NCI-H2029 treated with DMSO at 0.1 percent for 48 hours (cell line): Measurements from ENCODE around the gene HSF5.

Experiments
- DNase-seq: peaks from one replicate; lab custom pipeline; 2025; lab: John Stamatoyannopoulos, UW

Gene HSF5

DNA sequence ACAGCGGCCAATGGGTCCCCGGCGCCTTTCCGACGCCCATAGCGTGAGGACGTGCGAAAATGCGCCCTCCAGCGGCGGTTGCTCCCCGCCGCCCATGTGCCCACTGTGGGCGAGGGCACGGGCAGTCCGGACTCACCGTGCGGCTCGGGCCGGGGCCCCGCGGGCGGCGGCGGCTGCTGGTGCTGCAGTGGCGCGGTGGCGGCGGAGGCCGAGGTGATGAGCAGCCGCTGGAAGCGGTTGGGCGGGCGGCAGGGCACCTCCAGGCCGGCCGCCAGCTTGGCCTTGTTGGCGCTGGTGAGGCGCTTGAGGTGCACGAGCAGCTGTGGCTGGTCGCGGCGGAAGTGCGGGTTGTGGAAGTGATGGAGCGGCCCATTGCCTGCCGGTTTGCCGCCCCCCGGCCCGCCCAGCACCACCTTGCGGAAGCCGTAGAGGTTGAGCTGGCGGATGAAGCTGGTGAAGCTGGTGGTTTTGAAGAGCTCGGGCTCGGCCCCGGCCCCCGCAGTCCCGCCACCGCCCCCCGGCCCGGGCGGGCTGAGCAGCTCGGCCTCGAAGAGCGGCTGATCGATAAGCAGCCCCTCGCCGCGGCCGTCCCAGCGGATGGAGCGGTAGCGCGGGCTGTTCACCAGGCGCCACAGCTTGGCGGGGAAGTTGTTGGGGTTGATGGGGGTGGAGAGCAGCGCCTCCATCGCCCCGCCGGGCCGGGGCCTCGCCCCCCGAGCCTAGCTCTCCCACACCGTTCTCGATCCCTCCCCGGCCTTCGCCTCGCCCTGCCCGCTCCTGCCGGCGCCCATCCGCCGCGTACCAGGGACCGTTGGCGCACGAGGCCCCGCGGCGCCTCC, at the start of gene HSF5:
Gene HSF5, minus strand, starts transcription at position 820 of the 839 bp plus-strand sequence. Its CDS starts 134 bp downstream, at position 686.
- DNase-seq, result no peak

- no peak for DNase-seq
Observed at GRCh38 chr17:58537266-58537665, 49.1 kb upstream of the HSF5 start.

DNA sequence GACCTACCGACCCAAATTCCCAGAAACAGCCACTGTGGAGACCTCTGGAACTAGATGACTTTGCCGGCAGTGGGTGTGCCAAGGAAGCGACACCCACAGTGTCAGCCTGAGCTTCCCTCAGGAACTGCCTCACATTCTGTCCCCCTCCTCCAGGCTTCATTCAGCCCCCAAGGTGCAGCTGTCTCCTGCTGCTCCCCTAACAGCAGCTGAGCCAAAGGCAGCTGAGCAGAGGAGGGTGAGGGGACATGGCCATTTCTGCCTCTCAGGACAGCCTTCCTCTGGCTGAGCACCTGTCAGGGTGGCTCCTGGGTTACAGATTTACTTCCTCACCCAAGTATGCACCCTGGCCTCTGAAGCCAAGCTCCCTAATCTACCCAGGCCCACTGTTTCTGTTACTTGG, 48.3 kb upstream of the HSF5 start:
- DNase-seq, result no peak

DNA sequence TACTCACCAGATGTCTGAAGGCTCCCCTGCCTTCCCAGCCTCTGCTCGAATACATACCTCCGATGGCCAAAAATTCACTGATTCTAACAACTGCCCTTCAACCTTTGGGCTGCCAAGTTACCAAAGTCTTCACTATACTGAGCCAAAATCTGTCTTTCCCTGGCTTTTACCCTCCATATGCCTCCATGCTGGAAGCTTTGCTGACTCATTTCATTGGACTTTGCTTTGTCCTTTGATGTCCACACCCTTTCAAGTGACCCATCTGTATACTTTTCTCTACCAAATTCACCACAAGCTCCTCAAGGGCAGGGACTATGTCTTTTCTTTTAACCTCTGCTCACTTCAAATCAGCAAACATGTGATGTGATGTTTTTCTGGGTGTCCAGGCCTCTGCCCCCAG, 47.2 kb upstream of the HSF5 start:
- DNase-seq, result no peak

DNA sequence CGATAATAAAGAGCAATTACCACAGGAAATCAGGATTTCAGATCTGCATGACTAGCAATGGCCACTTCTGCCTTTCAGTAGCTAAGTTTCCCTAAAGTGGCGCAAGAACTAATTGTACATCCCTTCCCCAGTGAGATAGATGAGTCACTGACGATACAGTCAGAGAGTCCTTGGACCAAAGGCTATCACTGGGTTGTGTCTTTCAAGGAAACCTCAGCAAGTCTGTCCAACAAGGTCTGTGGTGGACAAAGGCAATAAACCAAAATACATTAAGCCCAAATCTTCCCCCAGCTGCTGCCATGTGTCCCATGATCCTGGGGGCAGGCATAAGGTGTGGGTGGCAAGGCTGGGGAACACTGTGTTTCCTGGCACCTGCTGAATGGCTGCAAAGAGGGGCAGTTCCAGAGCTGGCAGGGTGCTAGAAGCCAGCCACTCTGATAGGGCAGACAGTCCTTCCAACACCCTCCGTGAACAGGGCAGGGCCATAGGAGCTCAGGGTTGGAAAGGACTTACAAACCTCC, 46.8 kb upstream of the HSF5 start:
- DNase-seq, result no peak

DNA sequence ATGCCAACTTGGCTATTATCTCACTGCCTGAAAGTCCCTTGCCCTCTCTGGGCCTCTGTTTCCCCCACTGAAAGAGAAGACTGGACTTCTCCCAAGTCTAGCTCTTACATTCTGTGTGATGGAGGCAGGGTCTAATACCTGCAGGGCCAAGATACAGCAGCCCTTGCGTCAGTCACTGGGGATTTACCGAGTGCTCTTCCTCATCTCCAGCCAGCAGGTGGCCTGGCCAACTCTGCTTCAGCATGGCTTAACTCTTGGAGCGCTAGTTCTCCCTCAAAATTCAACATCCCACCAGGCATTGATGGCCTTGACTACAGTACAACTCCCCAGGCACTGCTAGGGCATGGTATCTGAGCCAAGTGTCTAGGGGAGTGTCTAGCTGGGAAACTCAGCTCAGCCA, 46.1 kb upstream of the HSF5 start:
- no peak for DNase-seq

DNA sequence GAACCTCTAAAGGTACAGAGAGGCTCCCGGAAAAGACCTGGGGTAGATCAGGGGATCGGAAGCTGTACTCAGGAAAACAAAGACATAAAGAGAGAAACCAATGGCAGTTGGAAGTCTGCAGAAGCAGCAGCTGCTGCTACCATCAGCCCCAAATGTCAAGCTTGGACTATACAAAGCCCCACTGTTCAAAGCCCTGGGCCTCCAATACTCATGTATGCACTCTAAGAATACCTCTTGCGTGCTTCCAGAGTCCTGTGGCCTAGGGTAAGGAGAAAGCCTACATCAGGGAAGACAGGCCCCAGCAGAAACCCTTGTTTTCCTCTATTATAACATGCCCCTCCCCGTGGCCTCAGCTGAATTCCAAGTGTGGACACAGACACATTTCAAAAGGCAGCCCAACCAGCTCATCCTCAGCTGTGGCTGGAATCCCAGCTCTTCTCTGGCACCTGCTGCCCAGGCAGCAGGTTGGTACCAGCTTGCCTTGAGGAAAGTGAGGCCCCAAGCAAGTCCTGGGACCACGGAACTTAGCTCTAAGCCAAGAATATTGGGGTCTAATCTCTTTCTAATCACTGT, 45.5 kb upstream of the HSF5 start:
- no peak for DNase-seq

DNA sequence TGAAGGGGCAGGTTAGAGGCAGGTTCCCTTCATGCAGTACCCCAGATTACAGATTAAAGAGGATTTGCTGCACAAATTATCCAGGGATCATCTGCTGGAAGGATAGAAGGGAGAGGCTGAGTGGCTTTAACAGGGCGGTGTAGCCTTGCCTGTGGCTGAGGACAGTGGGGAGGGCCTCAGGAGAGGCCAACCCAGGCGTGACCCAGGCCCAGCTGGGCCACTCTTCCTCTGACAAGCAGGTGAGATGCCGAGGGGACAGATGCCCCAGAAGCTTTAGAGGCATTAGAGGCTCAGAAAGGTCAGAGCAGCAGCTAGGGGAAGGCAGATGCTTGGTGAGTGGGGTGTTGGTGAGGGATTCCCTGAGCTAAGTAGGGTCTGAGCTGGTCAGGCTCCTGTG, 44.3 kb upstream of the HSF5 start:
- DNase-seq, result no peak

GRCh38 chr17:58531661-58532554, 43.7 kb upstream of the HSF5 start:
- no peak for DNase-seq

DNA sequence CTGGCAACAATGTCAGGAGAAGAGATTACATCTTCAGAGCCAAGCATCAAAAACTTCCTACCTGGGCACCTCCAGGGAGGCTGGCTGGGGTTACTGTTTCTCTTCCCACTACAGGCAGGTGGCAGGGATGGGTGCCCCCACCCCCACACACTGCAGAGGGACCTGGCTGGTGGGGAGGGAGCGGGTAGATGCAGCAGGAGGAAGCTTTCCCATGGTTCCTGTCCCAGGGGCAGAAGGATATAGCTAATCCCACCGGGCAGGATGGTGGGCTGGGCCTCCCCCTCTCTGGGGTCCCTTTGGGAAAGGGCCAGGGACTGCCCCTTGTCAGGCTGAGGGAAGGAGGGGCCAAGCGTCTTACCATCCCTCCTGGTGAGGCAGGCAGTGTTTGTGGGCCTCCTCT, 42.9 kb upstream of the HSF5 start:
- no peak for DNase-seq

DNA sequence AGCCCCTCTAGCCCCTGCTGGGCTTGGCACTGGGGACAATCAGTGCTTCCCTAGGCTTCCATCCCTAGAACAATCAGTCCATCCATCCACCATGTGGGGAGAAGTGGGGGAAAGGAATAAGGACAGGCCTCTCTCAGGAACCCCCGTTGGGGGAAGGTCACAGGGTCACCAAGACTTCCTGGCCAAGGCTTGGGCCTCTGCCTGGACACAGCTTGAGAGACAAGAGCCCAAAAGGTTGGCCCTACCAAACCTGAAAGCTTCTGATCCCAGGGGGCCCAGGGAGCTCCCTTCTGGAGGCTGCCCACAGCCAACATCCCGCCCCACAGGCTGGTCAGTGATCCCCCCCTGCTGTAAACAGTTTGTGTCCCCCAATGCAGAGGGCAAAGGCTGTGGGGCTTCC, 42.4 kb upstream of the HSF5 start:
- DNase-seq, result no peak

DNA sequence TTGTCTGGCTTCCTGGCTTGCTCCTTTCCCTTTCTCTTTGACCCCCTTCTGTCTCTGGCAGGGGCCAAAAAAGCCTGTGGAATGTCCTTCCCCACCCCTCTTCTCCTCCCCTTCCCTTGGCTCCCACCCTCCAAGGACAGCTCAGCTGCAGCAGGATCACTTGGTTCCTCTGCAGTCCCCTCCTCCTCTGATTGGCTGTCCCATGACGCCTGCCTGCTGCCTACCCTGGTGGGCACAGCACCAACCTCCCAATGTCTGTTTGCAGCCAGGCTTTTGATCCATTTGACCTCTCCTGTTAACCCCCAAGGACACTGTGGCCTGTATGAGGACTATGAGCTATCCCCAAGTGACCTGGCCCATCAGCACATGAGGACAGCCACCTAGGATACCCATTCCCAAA, 41.1 kb upstream of the HSF5 start:
- no peak for DNase-seq

DNA sequence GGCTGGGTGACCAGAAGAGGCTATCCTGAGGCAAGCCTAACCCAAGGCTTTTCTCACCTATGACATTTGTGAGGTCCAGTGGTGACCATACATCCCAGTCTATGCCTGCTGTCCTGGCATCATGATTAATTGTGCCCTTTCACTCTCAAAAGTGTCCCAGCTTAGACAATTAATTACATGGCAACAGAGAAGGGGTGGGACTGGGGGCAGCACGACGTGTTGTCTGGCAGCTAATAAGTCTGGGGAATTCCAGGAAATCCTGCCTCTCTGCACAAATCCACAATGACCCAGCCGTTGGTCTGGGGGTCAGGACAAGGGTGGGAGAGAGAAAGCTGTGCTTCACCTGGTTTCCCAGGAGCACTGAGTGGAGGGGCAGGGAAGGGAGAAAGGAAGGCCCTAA, 40.2 kb upstream of the HSF5 start:
- DNase-seq, result no peak

GRCh38 chr17:58527949-58528348, 39.7 kb upstream of the HSF5 start:
- no peak for DNase-seq

DNA sequence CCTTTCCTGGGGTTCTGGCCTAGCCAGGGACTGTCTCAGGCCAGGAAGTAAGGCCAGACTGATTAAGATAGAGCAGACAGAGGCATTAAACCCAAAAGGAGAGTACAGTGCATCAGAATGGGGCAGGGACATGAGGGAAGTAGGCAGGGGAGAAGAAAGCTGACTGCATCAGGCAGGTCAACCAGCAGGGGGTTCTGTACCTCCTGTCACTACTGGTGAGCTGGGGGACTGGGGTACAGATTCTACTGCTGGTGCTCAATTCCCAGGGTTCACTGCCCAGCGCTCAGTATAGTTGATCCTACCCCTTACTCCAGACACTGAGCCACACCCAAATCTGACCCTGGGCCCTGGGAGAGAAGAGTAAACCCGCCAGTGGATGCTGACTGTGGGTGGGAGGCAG, 39.1 kb upstream of the HSF5 start:
- DNase-seq, result no peak

- DNase-seq, result no peak
Observed at GRCh38 chr17:58525239-58525638, 37.0 kb upstream of the HSF5 start.

- DNase-seq, result no peak
Observed at GRCh38 chr17:58521680-58522079, 33.5 kb upstream of the HSF5 start.

DNA sequence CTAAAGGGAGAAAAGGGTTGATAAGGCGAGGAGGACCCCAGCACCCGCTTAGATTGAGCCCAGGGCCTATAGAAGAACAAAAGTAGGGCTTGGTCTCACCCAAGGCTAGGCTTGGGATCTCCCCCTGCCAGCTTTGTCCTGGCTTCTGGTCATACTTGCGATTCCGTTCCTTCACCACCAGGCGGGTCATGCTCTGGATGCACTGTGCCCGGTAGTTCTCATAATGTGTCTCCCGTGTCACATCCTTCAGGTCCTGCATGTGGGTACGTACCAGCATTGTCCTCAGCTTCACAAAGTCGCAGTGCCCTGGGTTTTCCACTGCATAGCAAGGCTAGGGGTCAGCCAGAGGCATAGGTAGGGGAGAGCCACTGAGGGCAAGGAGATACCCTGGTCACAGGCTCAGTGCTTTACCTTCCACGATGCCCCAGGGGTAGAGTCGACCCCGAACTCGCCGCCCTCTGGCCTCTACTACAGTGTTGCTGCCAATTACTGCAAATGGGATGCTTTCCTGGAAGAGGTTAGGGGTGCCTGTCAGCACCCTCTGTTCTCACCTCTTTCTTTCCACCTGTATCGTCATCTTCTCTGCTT, 32.7 kb upstream of the HSF5 start:
- no peak for DNase-seq

DNA sequence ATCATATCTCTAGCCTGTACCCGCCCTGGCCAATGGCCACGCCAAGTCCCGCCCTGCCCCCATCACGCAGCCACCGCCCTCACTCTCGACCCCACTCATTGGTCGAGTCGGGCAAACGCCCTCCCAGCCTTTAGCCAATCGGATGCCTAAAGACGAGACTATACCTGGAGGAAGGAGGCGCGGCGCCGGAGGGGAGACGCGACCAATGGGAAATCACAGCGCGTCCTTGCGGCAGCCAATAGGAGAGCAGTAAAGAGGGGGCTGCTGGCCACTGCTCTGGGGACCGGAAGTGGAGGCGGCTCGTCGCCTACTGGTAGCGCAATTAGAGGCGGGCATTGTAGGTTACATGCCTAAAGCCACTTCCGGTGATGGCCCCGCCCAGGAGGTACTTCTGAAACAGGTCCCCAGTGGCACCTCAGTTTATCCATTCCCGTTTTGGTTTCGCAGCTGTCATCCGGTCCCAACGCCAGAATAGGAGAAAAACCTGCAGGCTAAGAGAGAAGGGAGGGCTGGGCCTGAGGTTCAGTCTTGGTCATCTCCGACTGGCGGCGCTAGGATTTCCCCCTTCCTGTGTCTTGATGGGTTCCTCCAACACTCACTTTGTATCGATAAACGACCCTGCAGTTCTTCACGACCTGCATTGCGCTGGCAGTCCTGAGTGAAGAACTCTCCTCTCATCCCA, 29.9 kb upstream of the HSF5 start:
- peak; percentile 96 for DNase-seq

DNA sequence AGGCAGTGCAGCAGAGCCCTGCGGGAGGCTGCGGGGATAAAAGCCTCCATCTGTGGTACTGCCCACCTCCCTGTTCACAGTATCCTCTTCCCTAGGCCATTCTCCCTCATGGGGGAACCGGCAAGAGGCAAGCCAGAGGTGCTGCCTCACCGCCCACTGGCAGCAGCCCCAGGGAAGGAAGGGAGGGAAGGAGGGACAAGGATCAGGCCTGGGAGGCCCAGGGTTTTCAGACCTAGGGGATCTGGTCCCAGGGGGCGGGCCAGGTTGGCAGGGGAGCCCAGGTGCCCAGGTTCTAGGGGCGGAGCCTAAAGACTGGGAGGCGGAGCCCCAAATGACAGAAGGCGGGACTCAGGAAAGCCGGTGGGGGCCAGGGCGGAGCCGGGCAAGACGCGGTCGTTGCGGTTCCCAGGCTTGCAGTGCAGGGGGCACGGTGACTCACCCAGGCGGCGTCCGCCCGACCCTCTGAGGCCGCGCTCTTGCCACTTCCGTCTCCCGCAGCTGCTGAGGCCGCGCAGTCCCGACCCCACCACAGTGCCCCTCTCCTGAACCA, 29.2 kb upstream of the HSF5 start:
- DNase-seq, result no peak

- DNase-seq, result no peak
Observed at GRCh38 chr17:58516644-58517377, 28.6 kb upstream of the HSF5 start.
